ENCODE results near the gene TNFSF13.

TNFSF13 gene

DNA sequence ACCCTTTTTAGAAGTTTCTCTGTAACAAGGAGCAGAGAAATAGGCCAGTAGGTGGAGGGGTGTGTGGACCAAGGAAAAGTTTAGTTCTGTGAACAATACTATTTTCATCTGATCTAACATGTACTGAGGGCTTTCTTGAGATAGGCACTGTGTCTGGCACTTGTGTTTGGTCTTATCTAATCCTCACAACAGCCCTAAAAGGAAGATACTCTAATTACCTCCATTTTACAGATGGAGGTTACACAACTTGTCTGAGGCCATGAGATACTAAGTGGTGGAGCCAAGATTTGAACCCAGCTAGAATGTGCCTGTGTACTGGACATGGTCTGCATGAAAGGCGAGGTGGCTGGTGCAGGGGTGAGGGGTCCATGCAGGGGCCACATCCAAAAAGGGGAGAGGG is 5.2 kb upstream of the TNFSF13 start:
- Histone ChIP-seq H3K4me2 (ENCODE audit: low read length) (no peak overlapping the region), H3K27ac (ENCODE audit: low read depth, low read length) (no peak overlapping the region), H3K4me1 (ENCODE audit: control insufficient read depth, low read depth, low read length) (no peaks in the 10 kb centered on the region), H3K79me1 (ENCODE audit: low read length) (no peaks in the 10 kb centered on the region), H4K5ac (ENCODE audit: low read length) (no peak overlapping the region), H2BK120ac (ENCODE audit: low read depth, low read length) (no peak overlapping the region), H3K27me3 (ENCODE audit: insufficient read depth, low read length, poor library complexity) (no peaks in the 10 kb centered on the region), H3K23ac (ENCODE audit: low read length) (peak overlapping the region; percentile 24), H3K56ac (ENCODE audit: low read length) (no peak overlapping the region), H3K4me3 (ENCODE audit: low read length) (no peak overlapping the region), H3K4ac (ENCODE audit: low read depth, low read length) (no peak overlapping the region), H3K36me3 (ENCODE audit: control insufficient read depth, insufficient read depth, low read length) (no peaks in the 10 kb centered on the region), H3K79me2 (ENCODE audit: control insufficient read depth, insufficient read depth, low read length) (no peaks in the 10 kb centered on the region), H4K8ac (ENCODE audit: low read depth, low read length) (no peak overlapping the region), H3K9ac (ENCODE audit: low read length) (no peak overlapping the region), H2AK5ac (ENCODE audit: low read length) (no peak overlapping the region), H2BK15ac (replicated peaks; ENCODE audit: low read depth) (no peak overlapping the region), H2BK5ac (ENCODE audit: low read length) (no peak overlapping the region), H3K18ac (ENCODE audit: low read length) (no peak overlapping the region)
- no peak for DNase-seq
- WGBS (ENCODE audit: extremely low coverage, insufficient coverage, low lambda C conversion rate): no CpG with 5 or more reads among the region's 1 CpG

DNA sequence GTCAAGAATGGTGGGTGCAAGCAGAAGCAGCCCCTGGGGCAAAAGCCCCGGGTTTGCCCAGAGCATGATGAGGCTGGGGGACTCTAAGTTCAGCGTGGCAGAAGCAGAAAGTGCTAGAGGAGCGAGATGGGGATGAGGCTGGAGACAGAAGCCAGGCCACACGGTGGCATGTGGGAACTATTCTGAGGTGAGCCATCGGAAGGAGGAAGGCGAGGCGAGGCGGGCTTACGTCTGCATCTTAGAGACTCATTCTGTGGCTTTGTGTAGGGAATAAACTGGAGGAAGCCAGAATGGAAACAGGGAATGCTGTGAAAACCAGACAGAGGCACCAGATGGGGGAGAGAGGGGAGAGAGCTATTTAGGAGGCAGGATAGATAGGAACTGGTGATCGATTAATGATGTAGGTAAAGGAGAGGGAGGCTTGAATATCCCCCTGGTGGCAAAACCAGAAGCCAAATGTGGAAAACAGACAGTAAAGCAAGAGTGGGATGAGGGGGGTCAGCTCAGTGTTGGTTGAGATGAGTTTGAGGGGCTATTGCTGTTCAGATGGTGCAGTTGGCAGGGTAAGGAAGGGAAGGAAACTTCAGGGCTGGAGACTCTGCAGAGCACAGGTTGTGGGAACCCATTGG is 3.1 kb upstream of the TNFSF13 start:
- no peak overlapping the region for H2AK5ac ChIP-seq (ENCODE audit: low read length)
- H4K5ac ChIP-seq (ENCODE audit: low read length): no peak overlapping the region
- no peak overlapping the region for H3K4ac ChIP-seq (ENCODE audit: low read depth, low read length)
- H3K27me3 ChIP-seq (ENCODE audit: insufficient read depth, low read length, poor library complexity): no peaks in the 10 kb centered on the region
- H4K8ac ChIP-seq (ENCODE audit: low read depth, low read length): no peak overlapping the region
- no peak overlapping the region for H2BK120ac ChIP-seq (ENCODE audit: low read depth, low read length)
- DNase-seq: peak; percentile 51
- no peak overlapping the region for H3K27ac ChIP-seq (ENCODE audit: low read depth, low read length)
- no peak overlapping the region for H3K18ac ChIP-seq (ENCODE audit: low read length)
- no peak overlapping the region for H2BK15ac ChIP-seq (replicated peaks; ENCODE audit: low read depth)
- H3K23ac ChIP-seq (ENCODE audit: low read length): no peak overlapping the region
- H3K79me1 ChIP-seq (ENCODE audit: low read length): no peaks in the 10 kb centered on the region
- H3K4me1 ChIP-seq (ENCODE audit: control insufficient read depth, low read depth, low read length): no peaks in the 10 kb centered on the region
- H3K36me3 ChIP-seq (ENCODE audit: control insufficient read depth, insufficient read depth, low read length): no peaks in the 10 kb centered on the region
- no peak overlapping the region for H3K9ac ChIP-seq (ENCODE audit: low read length)
- no peak overlapping the region for H2BK5ac ChIP-seq (ENCODE audit: low read length)
- H3K4me2 ChIP-seq (ENCODE audit: low read length): no peak overlapping the region
- H3K79me2 ChIP-seq (ENCODE audit: control insufficient read depth, insufficient read depth, low read length): no peaks in the 10 kb centered on the region
- H3K4me3 ChIP-seq (ENCODE audit: low read length): no peak overlapping the region
- no CpG with 5 or more reads among the region's 10 CpGs for WGBS (ENCODE audit: extremely low coverage, insufficient coverage, low lambda C conversion rate)
- H3K56ac ChIP-seq (ENCODE audit: low read length): no peak overlapping the region

GRCh38 chr17:7556627-7557026 is 1.9 kb upstream of the TNFSF13 start:
- Histone ChIP-seq H3K4me3 (ENCODE audit: low read length) (no peak overlapping the region), H2BK120ac (ENCODE audit: low read depth, low read length) (no peak overlapping the region), H3K27me3 (ENCODE audit: insufficient read depth, low read length, poor library complexity) (no peaks in the 10 kb centered on the region), H2BK5ac (ENCODE audit: low read length) (no peak overlapping the region), H3K23ac (ENCODE audit: low read length) (no peak overlapping the region), H3K4ac (ENCODE audit: low read depth, low read length) (no peak overlapping the region), H3K9ac (ENCODE audit: low read length) (no peak overlapping the region), H3K79me2 (ENCODE audit: control insufficient read depth, insufficient read depth, low read length) (no peaks in the 10 kb centered on the region), H3K4me2 (ENCODE audit: low read length) (no peak overlapping the region), H3K18ac (ENCODE audit: low read length) (no peak overlapping the region), H2BK15ac (replicated peaks; ENCODE audit: low read depth) (no peak overlapping the region), H3K4me1 (ENCODE audit: control insufficient read depth, low read depth, low read length) (peaks cover 4% of the 10 kb centered on the region), H2AK5ac (ENCODE audit: low read length) (no peak overlapping the region), H4K8ac (ENCODE audit: low read depth, low read length) (no peak overlapping the region), H3K79me1 (ENCODE audit: low read length) (no peaks in the 10 kb centered on the region), H3K36me3 (ENCODE audit: control insufficient read depth, insufficient read depth, low read length) (no peaks in the 10 kb centered on the region), H3K27ac (ENCODE audit: low read depth, low read length) (no peak overlapping the region), H4K5ac (ENCODE audit: low read length) (no peak overlapping the region), H3K56ac (ENCODE audit: low read length) (no peak overlapping the region)
- no peak for DNase-seq
- WGBS (ENCODE audit: extremely low coverage, insufficient coverage, low lambda C conversion rate): no CpG with 5 or more reads among the region's 12 CpGs

- no peak overlapping the region for H3K23ac ChIP-seq (ENCODE audit: low read length)
Observed at GRCh38 chr17:7557147-7557764, 1.3 kb upstream of the TNFSF13 start.

GRCh38 chr17:7557775-7558543 is 591 bp upstream of the TNFSF13 start:
- WGBS (ENCODE audit: extremely low coverage, insufficient coverage, low lambda C conversion rate): no CpG with 5 or more reads among the region's 21 CpGs
- H3K79me2 ChIP-seq (ENCODE audit: control insufficient read depth, insufficient read depth, low read length): peaks cover 8% of the 10 kb centered on the region
- no peak overlapping the region for H4K5ac ChIP-seq (ENCODE audit: low read length)
- H3K23ac ChIP-seq (ENCODE audit: low read length): no peak overlapping the region
- peaks cover 7% of the 10 kb centered on the region for H3K4me1 ChIP-seq (ENCODE audit: control insufficient read depth, low read depth, low read length)
- H2BK15ac ChIP-seq (replicated peaks; ENCODE audit: low read depth): no peak overlapping the region
- H3K27ac ChIP-seq (ENCODE audit: low read depth, low read length): no peak overlapping the region
- H3K4me2 ChIP-seq (ENCODE audit: low read length): no peak overlapping the region
- H3K18ac ChIP-seq (ENCODE audit: low read length): no peak overlapping the region
- no peak overlapping the region for H2AK5ac ChIP-seq (ENCODE audit: low read length)
- no peak overlapping the region for H3K4ac ChIP-seq (ENCODE audit: low read depth, low read length)
- H3K9ac ChIP-seq (ENCODE audit: low read length): peak overlapping the region; percentile 25
- H4K8ac ChIP-seq (ENCODE audit: low read depth, low read length): no peak overlapping the region
- DNase-seq: peak; percentile 74
- H3K27me3 ChIP-seq (ENCODE audit: insufficient read depth, low read length, poor library complexity): no peaks in the 10 kb centered on the region
- peaks cover 6% of the 10 kb centered on the region for H3K79me1 ChIP-seq (ENCODE audit: low read length)
- H3K4me3 ChIP-seq (ENCODE audit: low read length): no peak overlapping the region
- H3K56ac ChIP-seq (ENCODE audit: low read length): peak overlapping the region; percentile 73
- no peak overlapping the region for H2BK120ac ChIP-seq (ENCODE audit: low read depth, low read length)
- H2BK5ac ChIP-seq (ENCODE audit: low read length): no peak overlapping the region
- no peaks in the 10 kb centered on the region for H3K36me3 ChIP-seq (ENCODE audit: control insufficient read depth, insufficient read depth, low read length)

More at GRCh38 chr17:7557147-7557764, 1.3 kb upstream of the TNFSF13 start:
- Histone ChIP-seq H3K4ac (ENCODE audit: low read depth, low read length) (no peak overlapping the region), H2BK120ac (ENCODE audit: low read depth, low read length) (no peak overlapping the region), H3K36me3 (ENCODE audit: control insufficient read depth, insufficient read depth, low read length) (no peaks in the 10 kb centered on the region), H4K5ac (ENCODE audit: low read length) (no peak overlapping the region), H3K27me3 (ENCODE audit: insufficient read depth, low read length, poor library complexity) (no peaks in the 10 kb centered on the region), H4K8ac (ENCODE audit: low read depth, low read length) (no peak overlapping the region), H3K4me1 (ENCODE audit: control insufficient read depth, low read depth, low read length) (peaks cover 4% of the 10 kb centered on the region), H3K79me2 (ENCODE audit: control insufficient read depth, insufficient read depth, low read length) (peaks cover under 1% of the 10 kb centered on the region), H3K79me1 (ENCODE audit: low read length) (no peaks in the 10 kb centered on the region), H3K27ac (ENCODE audit: low read depth, low read length) (no peak overlapping the region), H3K4me2 (ENCODE audit: low read length) (no peak overlapping the region), H3K56ac (ENCODE audit: low read length) (no peak overlapping the region), H2BK5ac (ENCODE audit: low read length) (no peak overlapping the region), H3K4me3 (ENCODE audit: low read length) (no peak overlapping the region), H3K18ac (ENCODE audit: low read length) (no peak overlapping the region), H2AK5ac (ENCODE audit: low read length) (no peak overlapping the region), H2BK15ac (replicated peaks; ENCODE audit: low read depth) (no peak overlapping the region), H3K9ac (ENCODE audit: low read length) (no peak overlapping the region)
- no CpG with 5 or more reads among the region's 19 CpGs for WGBS (ENCODE audit: extremely low coverage, insufficient coverage, low lambda C conversion rate)
- no peak for DNase-seq
